ENCODE measurements around the gene PITPNM3.

GRCh38 chr17:6496116-6496481 lies 60.3 kb downstream of the PITPNM3 start:
- TF ChIP-seq CTCF (conservative IDR thresholded peaks at IDR 0.05; ENCODE audit: low read depth in 2 of 2) (no peak; a peak in 1 of 4 replicates), POLR2AphosphoS5 (IDR thresholded peaks at IDR 0.05; ENCODE audit: low read depth) (no peak), CREB1 (CRISPR knock-in tag; IDR thresholded peaks at IDR 0.05; ENCODE audit: low read depth) (no peak), REST (IDR thresholded peaks at IDR 0.05; ENCODE audit: unreplicated experiment) (no peak), EZH2 (IDR thresholded peaks at IDR 0.05; ENCODE audit: low read depth, unreplicated experiment) (no peak), ETS1 (IDR thresholded peaks at IDR 0.05) (no peak), EZH2phosphoT487 (IDR thresholded peaks at IDR 0.05; ENCODE audit: unreplicated experiment) (no peak), JUNB (IDR thresholded peaks at IDR 0.05; ENCODE audit: unreplicated experiment) (no peak), ZNF114 (CRISPR knock-in tag; IDR thresholded peaks at IDR 0.05) (no peak), ZNF331 (CRISPR knock-in tag; IDR thresholded peaks at IDR 0.05; ENCODE audit: low read depth) (no peak), STAT1 (IDR thresholded peaks at IDR 0.05; ENCODE audit: unreplicated experiment) (no peak), NANOG (IDR thresholded peaks at IDR 0.05; ENCODE audit: borderline replicate concordance) (no peak), ZNF462 (CRISPR knock-in tag; IDR thresholded peaks at IDR 0.05) (no peak)
